Calu3 (cell line): Measurements from ENCODE around the gene RENBP. TPM values are rescaled to one million over a fixed set of nuclear protein-coding genes. Genes with fewer than 3 reads are reported as not detected.

Source experiments
- BruUV-seq: library from RNA; stranded (reverse); fragments of 400-500 nt; replicated peaks from 2 replicates; lab custom pipeline; 2021; lab: Mats Ljungman, UMichigan
- CTCF ChIA-PET: fragments of 300-600 bp; sonication (Branson Sonifier 250); formaldehyde crosslinking; loops from one replicate; lab custom pipeline; 2022; ENCODE audit warnings: antibody characterized with exemption; lab: Charles Lee
- DNase-seq: peaks from one replicate; pipeline ENCODE4 v3.0.0; 2022
- H3K27ac Mint-ChIP-seq: one replicate; pipeline ENCODE4 v1.8.0; 2022; ENCODE audit warnings: mixed read lengths; ENCODE audit not compliant: unreplicated experiment
- H3K27me3 Mint-ChIP-seq: one replicate; pipeline ENCODE4 v1.8.0; 2022; ENCODE audit warnings: mixed read lengths; ENCODE audit not compliant: unreplicated experiment
- H3K36me3 Mint-ChIP-seq: one replicate; pipeline ENCODE4 v1.8.0; 2022; ENCODE audit warnings: mild to moderate bottlenecking, moderate library complexity, mixed read lengths; ENCODE audit not compliant: insufficient read depth, unreplicated experiment
- H3K4me1 Mint-ChIP-seq: one replicate; pipeline ENCODE4 v1.8.0; 2022; ENCODE audit warnings: mild to moderate bottlenecking, low read depth, mixed read lengths; ENCODE audit not compliant: unreplicated experiment
- H3K4me3 Mint-ChIP-seq: one replicate; pipeline ENCODE4 v1.8.0; 2022; ENCODE audit warnings: mild to moderate bottlenecking, low read depth, moderate library complexity, mixed read lengths; ENCODE audit not compliant: unreplicated experiment
- H3K9me3 Mint-ChIP-seq: one replicate; pipeline ENCODE4 v1.8.0; 2022; ENCODE audit warnings: low read depth, mixed read lengths; ENCODE audit not compliant: unreplicated experiment
- intact Hi-C: fragments of 100-400 bp; cut with micrococcal nuclease; formaldehyde crosslinking; loops from one replicate; pipeline ENCODE4 v1.10.0; 2022; ENCODE audit not compliant: unreplicated experiment
- total RNA-seq: library from RNA; stranded (reverse); gene quantifications from 2 replicates; pipeline ENCODE4 v1.2.3, GENCODE V29; 2022
- TF ChIP-seq, protein P1 (sequence below): fragments of 200-600 bp; IDR thresholded peaks from one replicate; pipeline ENCODE4 v1.8.0; 2022; ENCODE audit warnings: antibody characterized with exemption; ENCODE audit not compliant: unreplicated experiment

The RENBP gene
- total RNA-seq, 1 experiment from 2014 or later, result 0.80 TPM

DNA sequence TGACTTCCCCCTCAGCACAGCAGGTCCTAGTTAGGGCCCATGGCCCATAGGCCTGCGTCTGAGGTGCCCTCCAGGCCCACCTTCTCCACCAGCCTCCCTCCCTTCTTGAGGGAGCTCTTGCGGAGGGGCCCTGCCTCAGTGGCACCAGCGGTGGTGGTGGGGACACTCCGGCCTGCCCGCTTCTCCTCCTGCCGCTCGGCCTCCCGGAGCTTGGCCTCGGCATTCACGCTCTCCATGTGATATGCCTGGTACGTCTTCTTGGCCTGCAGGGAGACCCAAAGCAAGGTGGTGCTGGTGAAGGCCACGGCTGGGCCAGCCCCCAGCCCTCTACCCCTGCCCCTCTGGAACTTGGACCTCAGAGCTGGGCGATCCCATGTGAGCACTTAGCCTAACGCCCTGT, 23.9 kb downstream of the RENBP start:
- Mint-ChIP-seq H3K4me3 (no peak overlapping the region), H3K27ac (no peak overlapping the region), H3K9me3 (no peaks in the 10 kb centered on the region), H3K27me3 (peaks cover 34% of the 10 kb centered on the region), H3K36me3 (no peaks in the 10 kb centered on the region), H3K4me1 (no peaks in the 10 kb centered on the region)
- CTCF ChIA-PET, result no interaction called here
- TF ChIP-seq, protein P1, sequence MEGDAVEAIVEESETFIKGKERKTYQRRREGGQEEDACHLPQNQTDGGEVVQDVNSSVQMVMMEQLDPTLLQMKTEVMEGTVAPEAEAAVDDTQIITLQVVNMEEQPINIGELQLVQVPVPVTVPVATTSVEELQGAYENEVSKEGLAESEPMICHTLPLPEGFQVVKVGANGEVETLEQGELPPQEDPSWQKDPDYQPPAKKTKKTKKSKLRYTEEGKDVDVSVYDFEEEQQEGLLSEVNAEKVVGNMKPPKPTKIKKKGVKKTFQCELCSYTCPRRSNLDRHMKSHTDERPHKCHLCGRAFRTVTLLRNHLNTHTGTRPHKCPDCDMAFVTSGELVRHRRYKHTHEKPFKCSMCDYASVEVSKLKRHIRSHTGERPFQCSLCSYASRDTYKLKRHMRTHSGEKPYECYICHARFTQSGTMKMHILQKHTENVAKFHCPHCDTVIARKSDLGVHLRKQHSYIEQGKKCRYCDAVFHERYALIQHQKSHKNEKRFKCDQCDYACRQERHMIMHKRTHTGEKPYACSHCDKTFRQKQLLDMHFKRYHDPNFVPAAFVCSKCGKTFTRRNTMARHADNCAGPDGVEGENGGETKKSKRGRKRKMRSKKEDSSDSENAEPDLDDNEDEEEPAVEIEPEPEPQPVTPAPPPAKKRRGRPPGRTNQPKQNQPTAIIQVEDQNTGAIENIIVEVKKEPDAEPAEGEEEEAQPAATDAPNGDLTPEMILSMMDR, result no peak
- DNase-seq, result no peak
- intact Hi-C loops, result no loop called here
- no TSS peak for BruUV-seq

DNA sequence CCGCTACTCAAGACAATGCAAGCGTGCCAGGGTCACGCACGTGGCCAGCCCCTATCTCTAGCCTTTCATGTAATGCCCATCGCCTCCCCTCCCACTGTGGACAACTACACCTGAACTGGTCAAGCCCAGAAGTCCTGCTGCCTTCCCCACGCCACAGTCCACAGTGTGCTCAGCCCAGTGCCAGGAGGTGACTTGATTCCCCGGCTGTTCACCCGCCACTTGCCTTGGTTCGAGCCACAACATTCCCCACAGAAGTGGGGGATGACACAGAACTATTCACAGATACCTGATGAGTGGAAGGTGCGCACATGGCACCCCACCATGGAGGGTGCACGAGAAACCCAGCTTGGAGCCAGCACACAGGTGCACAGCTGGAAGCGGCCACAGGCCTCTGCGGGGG, 25.2 kb downstream of the RENBP start:
- Mint-ChIP-seq H3K27ac (no peak overlapping the region), H3K36me3 (no peaks in the 10 kb centered on the region), H3K4me1 (no peaks in the 10 kb centered on the region), H3K9me3 (no peaks in the 10 kb centered on the region), H3K4me3 (no peak overlapping the region), H3K27me3 (peaks cover 34% of the 10 kb centered on the region)
- intact Hi-C loops, result no loop called here
- CTCF ChIA-PET, result no interaction called here
- TF ChIP-seq, protein P1, result no peak
- BruUV-seq, result no TSS peak
- no peak for DNase-seq

DNA sequence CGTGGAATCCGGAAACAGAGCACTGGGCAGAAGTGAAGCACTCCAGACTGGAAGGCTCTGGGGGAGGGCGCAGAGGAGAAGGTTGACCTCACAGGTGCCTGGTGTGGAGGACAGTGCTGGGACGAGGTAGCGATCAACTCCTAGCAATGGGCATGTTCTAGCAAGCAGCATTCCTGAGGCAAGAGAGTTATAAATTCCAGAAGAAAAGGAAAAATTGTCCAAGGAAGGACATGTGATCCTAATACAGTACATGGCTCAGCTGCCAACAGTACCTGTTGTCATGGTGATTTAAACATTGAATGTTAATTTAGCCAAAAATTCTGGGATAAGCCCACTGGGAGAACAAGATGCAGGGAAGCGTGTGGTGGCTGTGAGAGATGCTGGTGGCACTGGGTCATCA, 26.6 kb downstream of the RENBP start:
- H3K4me3 Mint-ChIP-seq, result no peak overlapping the region
- peaks cover 30% of the 10 kb centered on the region for H3K27me3 Mint-ChIP-seq
- no peak overlapping the region for H3K27ac Mint-ChIP-seq
- intact Hi-C loops, result no loop called here
- no peaks in the 10 kb centered on the region for H3K36me3 Mint-ChIP-seq
- CTCF ChIA-PET, result no interaction called here
- BruUV-seq, result no TSS peak
- H3K9me3 Mint-ChIP-seq, result no peaks in the 10 kb centered on the region
- no peaks in the 10 kb centered on the region for H3K4me1 Mint-ChIP-seq
- DNase-seq, result no peak
- TF ChIP-seq, protein P1, result no peak

DNA sequence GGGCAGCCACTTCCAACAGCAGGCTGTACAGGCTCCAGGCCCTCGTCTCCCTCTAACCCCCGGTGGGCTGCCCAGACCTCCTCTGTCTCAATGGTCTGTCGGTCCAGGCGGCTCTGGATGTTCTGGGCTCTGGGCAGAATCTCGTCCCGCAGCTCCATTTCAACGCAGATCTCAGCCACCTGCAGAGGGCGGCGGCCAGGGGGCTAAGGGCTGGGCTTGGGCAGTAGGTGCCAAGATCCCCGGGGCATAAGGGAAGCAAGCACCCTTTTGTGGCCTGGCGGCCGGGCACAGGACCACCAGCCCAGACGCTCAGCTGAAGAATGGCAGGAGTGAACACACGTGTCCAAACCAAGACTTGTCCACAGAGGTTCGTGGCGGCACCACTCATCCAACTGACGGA, 30.7 kb downstream of the RENBP start:
- TF ChIP-seq, protein P1, result no peak
- H3K27me3 Mint-ChIP-seq, result peaks cover 4% of the 10 kb centered on the region
- CTCF ChIA-PET, result no interaction called here
- intact Hi-C loops, result no loop called here
- no peak for DNase-seq
- H3K36me3 Mint-ChIP-seq, result peaks cover 5% of the 10 kb centered on the region
- H3K27ac Mint-ChIP-seq, result no peak overlapping the region
- no TSS peak for BruUV-seq
- H3K4me1 Mint-ChIP-seq, result no peaks in the 10 kb centered on the region
- no peaks in the 10 kb centered on the region for H3K9me3 Mint-ChIP-seq
- H3K4me3 Mint-ChIP-seq, result no peak overlapping the region
